SJCRH30 (cell line): ENCODE results near the gene GLRX. TPM values are rescaled to one million over a fixed set of nuclear protein-coding genes. Genes with fewer than 3 reads are reported as not detected.
"Not testable (repeated sequence)": the region's sequence is repeated elsewhere in the genome, so short reads cannot be mapped to it uniquely, and the experiment has no call there.

Experiments used
- DNase-seq, 2 experiments: peaks; one replicate each; pipeline ENCODE4 v3.0.0-alpha.2; 2015 to 2020
- H3K27ac ChIP-seq: fragments of 250-450 bp; sonication (Bioruptor Pico); 2 replicates; pipeline ENCODE4 v1.5.1; 2020; ENCODE audit warnings: mild to moderate bottlenecking, moderate library complexity
- H3K27me3 ChIP-seq: fragments of 250-450 bp; sonication (Bioruptor Pico); 2 replicates; pipeline ENCODE4 v1.5.1; 2020; ENCODE audit warnings: mild to moderate bottlenecking, moderate library complexity
- H3K36me3 ChIP-seq: fragments of 250-450 bp; sonication (Bioruptor Pico); 2 replicates; pipeline ENCODE4 v1.5.1; 2020; ENCODE audit warnings: mild to moderate bottlenecking, moderate library complexity
- H3K4me1 ChIP-seq: fragments of 250-450 bp; sonication (Bioruptor Pico); 2 replicates; pipeline ENCODE4 v1.5.1; 2020; ENCODE audit warnings: mild to moderate bottlenecking, moderate library complexity
- H3K4me3 ChIP-seq: fragments of 250-450 bp; sonication (Bioruptor Pico); 2 replicates; pipeline ENCODE4 v1.5.1; 2020; ENCODE audit warnings: mild to moderate bottlenecking, moderate library complexity
- H3K9me3 ChIP-seq: fragments of 250-450 bp; sonication (Bioruptor Pico); replicated peaks from 2 replicates; pipeline ENCODE4 v1.5.1; 2020; ENCODE audit warnings: mild to moderate bottlenecking, moderate library complexity
- total RNA-seq: library from RNA; depleted of rRNA; stranded (reverse); fragments of >200 nt; shearing (Covaris generic); gene quantifications from 2 replicates; pipeline ENCODE4 v1.2.3, GENCODE V29; 2014

The GLRX gene
- total RNA-seq, 1 experiment from 2014 or later, result 17.7 TPM

DNA sequence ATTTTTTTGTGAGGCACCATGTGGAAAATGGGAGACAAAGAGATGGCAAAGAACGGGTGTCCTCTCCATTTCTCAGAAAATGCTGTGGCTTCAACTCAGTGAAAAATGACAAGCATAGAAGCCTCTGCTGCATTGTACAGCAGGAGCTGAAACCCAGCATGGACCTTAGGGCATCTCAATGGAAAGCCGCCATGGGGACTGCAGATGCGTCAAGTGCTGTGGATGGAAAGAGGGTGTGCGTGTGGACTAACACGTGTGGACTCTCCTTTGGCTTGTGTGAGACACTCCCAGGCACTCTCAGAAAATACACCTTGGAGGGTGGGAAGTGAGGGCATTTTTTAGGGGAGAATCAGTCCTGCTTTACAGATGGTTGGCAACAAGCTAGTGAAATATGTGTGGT, 2.2 kb upstream of the GLRX start:
- Histone ChIP-seq H3K4me3 (no peak overlapping the region), H3K36me3 (no peaks in the 10 kb centered on the region), H3K9me3 (no peaks in the 10 kb centered on the region), H3K4me1 (peaks cover 14% of the 10 kb centered on the region), H3K27ac (no peak overlapping the region), H3K27me3 (no peaks in the 10 kb centered on the region)
- no peak for DNase-seq

DNA sequence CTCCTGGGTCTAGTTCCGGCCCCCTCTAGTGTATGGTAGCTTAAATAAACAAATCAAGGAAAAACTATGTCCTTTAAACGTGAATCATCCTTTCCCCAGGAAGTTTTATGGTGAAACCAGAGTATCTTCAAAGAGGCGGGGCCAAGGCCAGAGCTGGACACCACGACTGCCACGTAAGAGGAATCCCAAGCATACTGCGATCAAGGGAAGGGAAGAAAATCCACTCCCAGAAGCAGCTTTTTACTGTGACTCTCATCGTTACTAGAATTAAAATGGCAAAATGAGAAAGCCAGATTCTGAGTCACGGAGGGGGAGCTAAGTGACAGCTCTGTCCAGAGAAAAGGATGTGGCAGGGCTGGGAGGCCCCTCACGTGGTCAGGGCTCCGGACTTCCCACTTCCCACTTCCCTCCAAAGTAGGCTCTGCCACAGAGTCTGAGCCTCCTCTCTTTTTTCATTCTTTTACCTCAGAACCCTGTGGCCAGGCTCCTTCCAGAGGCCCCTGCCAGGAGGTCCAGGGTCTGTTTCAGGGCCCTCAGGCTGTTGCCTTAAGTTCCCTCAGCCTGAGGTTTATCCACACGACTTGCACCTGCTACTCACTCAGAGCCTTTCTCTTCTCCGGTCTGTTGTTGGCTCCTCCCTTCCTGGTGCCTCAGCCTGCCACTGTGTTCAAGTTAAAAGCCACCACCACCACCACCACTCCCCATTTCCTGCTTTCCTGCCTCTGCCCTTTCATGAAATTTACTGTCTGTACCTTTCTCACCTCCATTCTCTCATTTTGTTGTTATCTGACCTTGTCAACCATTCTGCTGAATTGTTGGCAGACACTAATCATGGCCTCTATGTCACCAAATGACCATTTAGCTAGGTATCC, 1.4 kb upstream of the GLRX start:
- Histone ChIP-seq H3K27me3 (no peaks in the 10 kb centered on the region), H3K27ac (peak overlapping the region; percentile 36), H3K4me3 (peak overlapping the region; percentile 72), H3K36me3 (no peaks in the 10 kb centered on the region), H3K4me1 (peaks cover 18% of the 10 kb centered on the region), H3K9me3 (no peaks in the 10 kb centered on the region)
- peak; percentile 54 to 74 for DNase-seq

DNA sequence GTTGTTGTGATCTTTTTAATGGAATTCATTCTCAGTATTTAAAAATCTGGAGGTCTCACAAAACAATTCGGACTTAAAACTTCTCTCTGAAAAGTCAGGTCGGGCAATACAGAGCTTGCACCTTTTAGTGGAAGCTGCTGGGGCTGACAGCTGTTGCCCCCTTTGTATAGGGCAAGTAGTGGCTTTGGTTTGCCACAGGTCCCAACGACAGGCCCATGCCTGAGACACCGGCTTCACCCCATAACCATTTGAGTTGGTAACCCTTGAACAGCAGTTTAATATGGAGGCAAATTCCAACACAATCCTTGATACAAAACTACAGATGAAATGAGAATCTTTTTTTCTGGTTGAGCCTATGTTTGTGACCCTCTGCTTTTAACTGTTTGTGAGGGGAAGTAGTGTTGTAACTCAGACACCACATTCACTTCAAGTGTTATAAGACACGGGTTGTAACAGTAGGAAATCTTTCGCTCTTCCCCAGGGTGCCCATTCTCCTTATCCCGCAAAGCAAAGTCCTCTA, 752 bp upstream of the GLRX start:
- H3K27me3 ChIP-seq, result no peaks in the 10 kb centered on the region
- H3K36me3 ChIP-seq, result no peaks in the 10 kb centered on the region
- no peaks in the 10 kb centered on the region for H3K9me3 ChIP-seq
- peak overlapping the region; percentile 72 for H3K4me3 ChIP-seq
- H3K27ac ChIP-seq, result peak overlapping the region; percentile 36
- H3K4me1 ChIP-seq, result peaks cover 24% of the 10 kb centered on the region
- DNase-seq, result peak; percentile 27 to 51

DNA sequence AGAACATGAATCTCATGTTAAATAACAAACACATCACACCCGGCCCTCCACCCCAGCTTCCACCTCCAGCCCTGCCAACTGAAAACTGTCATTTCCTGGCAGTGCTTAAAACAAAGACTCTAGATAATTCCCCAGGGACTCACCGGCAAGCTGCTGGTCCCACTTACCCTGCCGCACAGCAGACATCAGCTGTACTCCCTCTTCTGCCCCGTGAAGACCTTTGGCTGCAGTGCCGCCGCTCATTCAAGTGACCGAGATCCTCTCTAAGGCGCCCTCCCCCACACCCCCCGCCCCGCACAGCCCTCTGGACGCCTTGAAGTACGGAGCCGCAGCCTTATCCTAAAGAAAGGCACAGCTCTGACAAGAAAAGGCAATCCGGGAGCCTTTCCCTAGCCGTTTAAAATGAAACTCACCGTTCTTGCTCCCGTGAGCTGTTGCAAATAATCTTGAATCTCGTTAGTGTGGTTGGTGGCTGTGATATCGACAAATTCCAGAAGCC, 434 bp downstream of the GLRX start:
- Histone ChIP-seq H3K9me3 (no peaks in the 10 kb centered on the region), H3K4me3 (peak overlapping the region; percentile 72), H3K27ac (no peak overlapping the region), H3K36me3 (no peaks in the 10 kb centered on the region), H3K27me3 (no peaks in the 10 kb centered on the region), H3K4me1 (peaks cover 35% of the 10 kb centered on the region)
- DNase-seq, result peak; percentile 51 to 69

DNA sequence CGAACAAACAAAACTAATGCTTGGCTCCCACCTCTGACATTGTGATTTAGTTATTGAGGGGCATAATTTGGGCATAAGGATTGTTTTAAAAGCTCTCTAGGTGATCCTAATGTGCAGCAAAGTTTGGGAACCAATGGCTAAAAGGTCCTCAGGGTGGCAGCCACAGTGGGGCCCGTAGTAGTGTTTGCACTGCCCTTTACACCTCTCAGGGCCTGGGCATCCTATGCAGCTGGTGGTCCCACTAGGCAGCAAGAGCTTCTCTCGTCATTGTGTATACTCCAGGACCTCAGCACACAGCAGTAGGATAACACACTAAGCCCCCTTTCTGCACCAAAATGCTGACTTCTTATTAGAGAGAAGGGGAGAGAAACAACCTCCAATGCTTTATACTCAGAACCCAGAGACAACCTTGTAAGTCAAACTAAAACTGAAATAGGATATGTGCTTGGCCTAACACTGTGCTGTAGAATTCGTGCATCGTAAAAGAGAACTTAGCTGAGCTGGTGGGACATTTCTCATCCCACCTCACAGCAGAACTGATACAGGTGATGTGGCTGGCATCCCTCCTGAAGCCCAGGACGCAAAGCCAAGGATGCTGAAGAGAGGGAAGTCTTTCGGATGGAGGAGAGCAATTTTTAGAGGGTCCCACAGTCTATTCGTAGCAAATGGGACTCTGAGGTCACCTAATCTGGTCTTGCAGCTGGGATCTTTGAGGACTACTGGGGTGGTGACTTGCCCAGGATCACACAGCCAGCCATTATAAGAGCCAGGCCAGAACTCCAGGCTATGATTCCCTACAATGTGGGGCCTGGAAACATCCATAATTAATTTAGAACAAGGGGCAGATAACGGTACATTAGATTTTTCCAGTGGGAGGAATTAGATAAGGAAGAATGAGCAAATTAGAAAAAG, 1.2 kb downstream of the GLRX start:
- H3K4me3 ChIP-seq, result peak overlapping the region; percentile 72
- peak in 1 of 2 experiments; percentile 23 for DNase-seq
- H3K27ac ChIP-seq, result no peak overlapping the region
- H3K36me3 ChIP-seq, result no peaks in the 10 kb centered on the region
- peaks cover 41% of the 10 kb centered on the region for H3K4me1 ChIP-seq
- H3K9me3 ChIP-seq, result no peaks in the 10 kb centered on the region
- no peaks in the 10 kb centered on the region for H3K27me3 ChIP-seq

DNA sequence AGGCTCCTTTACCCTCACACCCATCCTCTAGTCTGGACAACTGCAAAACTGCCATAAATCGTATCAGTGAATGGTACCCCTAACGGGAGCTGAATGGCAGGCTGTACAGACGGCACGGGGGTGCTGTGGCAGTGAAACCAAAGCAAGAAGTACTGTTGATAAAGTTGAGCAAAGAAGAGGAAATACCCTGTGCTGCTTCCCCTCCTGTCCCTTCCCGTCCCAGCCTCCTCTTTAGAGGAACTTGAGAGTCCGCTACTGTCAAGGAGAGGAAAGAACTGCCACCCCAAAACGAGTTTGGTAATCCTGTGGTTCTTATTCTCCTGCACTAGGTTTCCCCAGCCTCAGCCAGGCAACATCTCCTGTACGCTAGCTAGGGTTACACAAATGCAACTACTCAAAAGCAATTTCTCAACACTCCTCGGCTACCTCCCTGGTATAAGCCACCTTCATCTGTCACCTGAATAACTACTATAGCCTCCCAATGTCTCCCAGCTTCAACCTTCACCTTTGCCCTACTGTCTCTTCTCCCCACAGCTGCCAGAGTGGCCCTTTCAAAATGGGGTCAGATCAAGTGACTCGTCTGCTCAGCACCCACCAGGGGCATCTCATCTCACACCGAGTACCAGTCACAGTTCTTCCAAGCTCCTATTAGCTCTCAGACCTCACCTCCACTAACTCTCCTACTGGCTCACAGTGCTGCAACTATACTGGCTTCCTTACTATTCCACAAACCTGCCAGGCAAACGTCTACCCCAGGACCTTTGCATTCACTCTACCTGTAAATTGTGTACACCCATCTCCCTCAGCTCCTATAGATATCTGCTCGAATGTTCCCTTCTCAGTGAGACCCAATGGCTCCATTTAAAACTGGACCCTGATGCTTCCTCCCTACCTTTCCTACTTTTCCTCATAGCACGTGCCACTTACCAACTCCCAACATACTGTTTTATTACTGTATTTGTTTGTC, 4.1 kb downstream of the GLRX start:
- no peaks in the 10 kb centered on the region for H3K27me3 ChIP-seq
- H3K27ac ChIP-seq, result peak overlapping the region; percentile 64
- no peak overlapping the region for H3K4me3 ChIP-seq
- H3K36me3 ChIP-seq, result peaks cover 4% of the 10 kb centered on the region; the same call in 1 of the 2 replicates
- peaks cover 45% of the 10 kb centered on the region for H3K4me1 ChIP-seq
- DNase-seq, result no peak
- no peaks in the 10 kb centered on the region for H3K9me3 ChIP-seq

DNA sequence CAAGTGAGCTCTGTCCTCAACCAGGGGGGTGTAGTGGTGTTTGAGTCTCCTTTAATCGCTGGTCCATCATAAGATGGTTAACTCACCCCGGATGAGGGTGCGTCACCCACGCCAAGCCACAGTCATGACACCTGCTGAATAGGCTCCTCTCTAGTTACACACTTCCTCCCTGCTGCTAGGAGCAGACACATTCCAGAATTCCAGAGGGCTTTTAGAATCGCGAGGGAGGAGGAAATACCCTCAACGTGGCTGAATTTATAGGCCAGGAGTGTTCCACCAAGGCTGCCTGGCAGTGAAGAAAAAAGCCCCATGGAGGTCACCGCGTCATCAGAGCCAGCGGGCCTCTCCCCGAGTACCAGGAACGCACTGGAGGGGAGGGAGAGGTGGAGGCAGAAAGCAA, 5.1 kb downstream of the GLRX start:
- peaks cover 4% of the 10 kb centered on the region; the same call in 1 of the 2 replicates for H3K36me3 ChIP-seq
- H3K27me3 ChIP-seq, result no peaks in the 10 kb centered on the region
- no peaks in the 10 kb centered on the region for H3K9me3 ChIP-seq
- peak; percentile 86 for DNase-seq
- peak overlapping the region; percentile 64 for H3K27ac ChIP-seq
- no peak overlapping the region for H3K4me3 ChIP-seq
- peaks cover 40% of the 10 kb centered on the region for H3K4me1 ChIP-seq

DNA sequence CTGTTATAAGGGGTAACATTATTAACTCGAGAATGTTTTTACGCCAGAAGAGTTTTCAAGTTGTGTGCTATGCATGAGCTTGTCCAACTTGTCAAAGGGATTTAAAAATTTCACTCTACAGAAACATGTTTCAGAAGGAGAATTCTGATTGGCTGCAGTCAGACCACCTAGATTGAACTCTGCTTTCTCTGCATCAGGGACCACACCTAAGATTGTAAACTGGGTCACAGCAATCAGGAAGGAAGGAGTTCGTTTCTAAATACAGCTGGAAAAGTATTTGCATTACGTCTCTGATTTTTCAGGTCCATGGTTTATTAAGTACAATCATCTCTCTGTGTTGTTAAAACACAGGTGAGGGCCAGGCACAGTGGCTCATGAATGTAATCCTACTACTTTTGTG, 5.8 kb downstream of the GLRX start:
- DNase-seq, result no peak
- Histone ChIP-seq H3K4me1 (peaks cover 40% of the 10 kb centered on the region), H3K27ac (peak overlapping the region; percentile 29), H3K27me3 (no peaks in the 10 kb centered on the region), H3K9me3 (no peaks in the 10 kb centered on the region), H3K4me3 (no peak overlapping the region), H3K36me3 (peaks cover 4% of the 10 kb centered on the region; the same call in 1 of the 2 replicates)

DNA sequence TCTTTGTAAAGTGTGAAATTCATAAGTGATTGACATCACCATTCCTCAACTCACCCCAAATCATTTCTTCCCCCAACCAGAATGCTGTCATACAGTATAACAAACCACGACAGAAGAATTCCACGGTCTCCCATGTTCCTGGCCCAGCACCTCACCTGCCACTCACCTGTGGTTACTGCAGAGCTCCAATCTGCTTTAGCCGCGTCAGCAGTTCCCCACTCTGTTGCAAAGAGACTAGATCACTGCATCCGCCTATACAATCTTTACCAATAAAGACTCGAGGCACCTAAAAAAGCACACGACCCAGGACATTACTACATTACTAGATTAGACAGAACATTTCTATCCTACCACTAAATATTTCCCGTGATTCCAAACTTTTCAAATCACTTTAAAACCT, 6.2 kb downstream of the GLRX start:
- no peak for DNase-seq
- H3K27me3 ChIP-seq, result no peaks in the 10 kb centered on the region
- no peak overlapping the region for H3K4me3 ChIP-seq
- peaks cover 4% of the 10 kb centered on the region; the same call in 1 of the 2 replicates for H3K36me3 ChIP-seq
- H3K9me3 ChIP-seq, result no peaks in the 10 kb centered on the region
- no peak overlapping the region for H3K27ac ChIP-seq
- H3K4me1 ChIP-seq, result peaks cover 40% of the 10 kb centered on the region

DNA sequence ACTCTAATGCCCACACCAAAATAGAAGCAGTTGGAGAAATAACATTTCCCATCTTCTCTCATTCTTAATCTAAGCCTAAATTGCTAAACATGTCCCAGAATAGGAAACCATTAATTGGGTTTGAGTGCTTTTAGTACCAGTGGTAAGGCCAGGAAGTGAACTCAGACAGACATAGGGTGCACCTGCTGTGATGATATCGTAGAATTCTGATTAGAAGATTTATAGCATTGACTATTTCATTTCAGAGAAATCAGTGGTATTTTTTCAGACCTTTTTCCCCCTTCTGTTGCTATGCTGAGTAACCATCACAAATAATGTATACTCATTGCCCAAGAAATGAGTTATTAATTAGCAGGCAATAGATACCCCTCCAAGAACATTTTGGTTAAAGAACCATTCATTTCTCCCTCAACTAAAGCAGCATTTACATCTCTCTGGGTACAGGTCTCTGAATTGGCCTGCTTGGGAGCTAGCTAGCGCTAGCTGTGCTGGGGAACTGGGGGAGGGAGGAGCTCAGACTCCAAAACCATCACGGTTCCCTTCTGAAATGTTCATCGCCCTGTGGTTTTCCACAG, 7.3 kb downstream of the GLRX start:
- no peak for DNase-seq
- H3K27ac ChIP-seq, result no peak overlapping the region
- peaks cover 4% of the 10 kb centered on the region; the same call in 1 of the 2 replicates for H3K36me3 ChIP-seq
- peaks cover 40% of the 10 kb centered on the region for H3K4me1 ChIP-seq
- no peak overlapping the region for H3K4me3 ChIP-seq
- no peaks in the 10 kb centered on the region for H3K27me3 ChIP-seq
- H3K9me3 ChIP-seq, result no peaks in the 10 kb centered on the region

DNA sequence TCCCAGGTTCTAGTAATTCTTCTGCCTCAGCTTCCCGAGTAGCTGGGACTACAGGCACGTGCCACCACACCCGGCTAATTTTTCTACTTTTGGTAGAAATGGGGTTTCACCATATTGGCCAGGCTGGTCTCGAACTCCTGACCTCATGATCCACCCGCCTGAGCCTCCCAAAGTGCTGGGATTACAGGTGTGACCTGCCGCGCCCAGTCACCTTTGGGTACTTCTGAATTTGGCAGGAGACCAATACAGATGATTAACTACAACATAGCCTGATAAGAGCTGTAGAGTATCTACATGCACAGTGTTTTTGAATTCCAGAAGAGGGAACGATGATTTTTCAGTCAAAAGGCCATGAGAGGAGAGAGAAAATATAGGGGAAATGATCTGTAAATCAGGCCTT, 9.5 kb downstream of the GLRX start:
- not testable (repeated sequence) for H3K4me3 ChIP-seq, DNase-seq, H3K9me3 ChIP-seq, H3K27me3 ChIP-seq, H3K36me3 ChIP-seq
- peaks cover 28% of the 10 kb centered on the region for H3K4me1 ChIP-seq
- H3K27ac ChIP-seq, result peak overlapping the region; percentile 29; the same call in 1 of the 2 replicates

DNA sequence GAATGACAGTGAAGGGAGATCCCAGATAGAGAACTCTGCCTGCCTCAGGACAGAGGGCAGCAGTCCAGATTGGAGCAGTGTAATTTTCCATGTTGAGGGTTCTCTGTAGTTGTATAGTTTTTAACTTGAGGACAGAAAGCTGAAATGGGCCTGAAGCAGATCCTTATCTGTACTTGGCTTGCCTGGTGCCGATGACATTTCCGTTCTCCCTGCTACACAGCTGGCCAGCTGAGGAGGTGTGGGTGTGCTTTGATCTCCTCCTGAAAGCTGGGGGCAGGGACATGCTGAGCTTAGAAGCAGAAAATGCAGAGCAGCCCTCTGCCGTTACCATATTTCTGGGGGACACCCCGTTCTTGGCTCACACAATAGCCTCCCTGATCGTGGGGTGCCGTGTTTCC, 10.5 kb downstream of the GLRX start:
- DNase-seq, result no peak

DNA sequence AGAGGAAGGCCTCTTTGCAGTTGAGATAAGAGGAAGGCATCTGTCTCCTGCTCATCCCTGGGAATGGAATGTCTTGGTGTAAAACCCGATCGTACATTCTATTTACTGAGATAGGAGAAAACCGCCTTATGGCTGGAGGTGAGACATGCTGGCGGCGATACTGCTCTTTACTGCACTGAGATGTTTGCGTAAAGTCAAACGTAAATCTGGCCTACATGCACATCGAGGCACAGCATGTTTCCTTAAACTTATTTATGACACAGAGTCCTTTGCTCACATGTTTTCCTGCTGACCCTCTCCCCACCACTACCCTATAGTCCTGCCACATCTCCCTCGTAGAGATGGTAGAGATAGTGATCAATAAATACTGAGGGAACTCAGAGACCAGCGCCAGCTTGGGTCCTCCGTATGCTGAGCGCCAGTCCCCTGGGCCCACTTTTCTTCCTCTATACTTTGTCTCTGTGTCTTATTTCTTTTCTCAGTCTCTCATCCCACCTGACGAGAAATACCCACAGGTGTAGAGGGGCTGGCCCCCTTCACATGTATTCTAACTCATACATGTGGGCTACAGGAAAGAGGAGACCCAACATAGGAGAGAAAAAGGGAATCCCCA, 11.0 kb downstream of the GLRX start:
- H3K27me3 ChIP-seq, H3K27ac ChIP-seq, H3K36me3 ChIP-seq, DNase-seq, H3K9me3 ChIP-seq, H3K4me3 ChIP-seq: not testable (repeated sequence)
- H3K4me1 ChIP-seq, result peaks cover 15% of the 10 kb centered on the region

More for the DNA sequence above, 10.5 kb downstream of the GLRX start:
- no peak overlapping the region for H3K4me3 ChIP-seq
- H3K36me3 ChIP-seq, result peaks cover 4% of the 10 kb centered on the region; the same call in 1 of the 2 replicates
- no peaks in the 10 kb centered on the region for H3K27me3 ChIP-seq
- peaks cover 20% of the 10 kb centered on the region for H3K4me1 ChIP-seq
- no peak overlapping the region for H3K27ac ChIP-seq
- no peaks in the 10 kb centered on the region for H3K9me3 ChIP-seq
